Measurements from ENCODE around the gene KCNG1. TPM values are rescaled to one million over a fixed set of nuclear protein-coding genes. Genes with fewer than 3 reads are reported as not detected.

Gene KCNG1
- total and polyA plus RNA-seq, 2 experiments from 2014 or later = 8.1 to 26.3 TPM

GRCh38 chr20:50969435-50969834 is 53.5 kb downstream of the KCNG1 start:
- Mint-ChIP-seq H3K4me1 (peaks cover 13% of the 10 kb centered on the region), H3K36me3 (ENCODE audit: low read depth) (no peaks in the 10 kb centered on the region), H3K27me3 (ENCODE audit: insufficient read depth, low read depth, poor library complexity) (peaks cover 3% of the 10 kb centered on the region), H3K9me3 (no peaks in the 10 kb centered on the region), H3K4me3 (no peak overlapping the region), H3K27ac (no peak overlapping the region)
- TF ChIP-seq CREB1 (CRISPR knock-in tag; IDR thresholded peaks at IDR 0.05; ENCODE audit: low read depth) = no peak
- no peak for TF ChIP-seq NANOG (IDR thresholded peaks at IDR 0.05; ENCODE audit: borderline replicate concordance)
- TF ChIP-seq ZNF114 (CRISPR knock-in tag; IDR thresholded peaks at IDR 0.05) = no peak
- TF ChIP-seq JUNB (IDR thresholded peaks at IDR 0.05; ENCODE audit: unreplicated experiment) = no peak
- TF ChIP-seq REST (IDR thresholded peaks at IDR 0.05; ENCODE audit: unreplicated experiment) = no peak
- no peak for TF ChIP-seq ZNF331 (CRISPR knock-in tag; IDR thresholded peaks at IDR 0.05; ENCODE audit: low read depth)
- TF ChIP-seq ZNF462 (CRISPR knock-in tag; IDR thresholded peaks at IDR 0.05) = no peak
- no peak for TF ChIP-seq STAT1 (IDR thresholded peaks at IDR 0.05; ENCODE audit: unreplicated experiment)
- no peak for TF ChIP-seq EZH2phosphoT487 (IDR thresholded peaks at IDR 0.05; ENCODE audit: unreplicated experiment)
- TF ChIP-seq CTCF (conservative IDR thresholded peaks at IDR 0.05; ENCODE audit: low read depth in 2 of 2) = no peak
- TF ChIP-seq EZH2 (IDR thresholded peaks at IDR 0.05; ENCODE audit: low read depth, unreplicated experiment) = no peak
- H3K36me3 ChIP-seq (ENCODE audit: insufficient read depth) = no peaks in the 10 kb centered on the region
- no peak overlapping the region for H3K4me3 ChIP-seq
- no peak for ATAC-seq
- H3K4me2 ChIP-seq = no peak overlapping the region
- no peaks in the 10 kb centered on the region for H4K20me1 ChIP-seq (replicated peaks; ENCODE audit: insufficient read depth)
- H3K9me2 ChIP-seq (ENCODE audit: insufficient read depth) = no peaks in the 10 kb centered on the region
- no peaks in the 10 kb centered on the region for H3K27me3 ChIP-seq (ENCODE audit: insufficient read depth)
- no peaks in the 10 kb centered on the region for H3K4me1 ChIP-seq (ENCODE audit: insufficient read depth)
- no peaks in the 10 kb centered on the region for H3K79me2 ChIP-seq (replicated peaks; ENCODE audit: insufficient read depth)
- DNase-seq (ENCODE audit: low spot score) = no peak
- no peak overlapping the region for H3K27ac ChIP-seq (ENCODE audit: low read depth)
- no peak overlapping the region for H2AFZ ChIP-seq
- no peaks in the 10 kb centered on the region for H3F3A ChIP-seq (replicated peaks; ENCODE audit: low read depth)
